Measurements from ENCODE around the gene ZBTB7C.

DNA sequence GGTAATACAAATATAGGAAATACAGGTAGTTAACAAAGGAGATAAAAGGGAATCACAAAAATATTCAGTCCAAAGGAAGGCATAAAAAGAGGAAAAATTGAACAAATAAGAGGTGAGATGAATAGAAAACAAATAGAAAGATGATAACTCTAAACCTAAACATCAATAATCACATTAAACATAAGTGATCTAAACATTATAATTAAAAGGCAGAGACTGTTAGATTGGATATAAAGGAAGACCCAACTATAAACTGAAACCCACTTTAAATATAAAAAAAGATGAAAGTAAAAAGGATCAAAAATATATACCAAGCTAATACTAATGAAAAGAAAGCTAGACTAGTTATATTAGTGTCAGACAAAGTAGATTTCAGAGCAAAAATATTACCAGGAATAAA, 152.3 kb downstream of the ZBTB7C start:
- TF ChIP-seq CTCF (IDR thresholded peaks at IDR 0.05) (no peak), EZH2 (IDR thresholded peaks at IDR 0.05; ENCODE audit: borderline replicate concordance, insufficient read depth, low read depth, low read length, poor library complexity, severe bottlenecking) (no peak)

Measured in B cell (primary cell).